ENCODE results near the gene MICALL1. TPM values are rescaled to one million over a fixed set of nuclear protein-coding genes. Genes with fewer than 3 reads are reported as not detected.

MICALL1 gene
- total and polyA plus RNA-seq, 8 donors, result 15.0 to 36.8 (median 24.8) TPM

- intact Hi-C loops (cut with DNase I), result loop anchor here in 1 of 2 donors (10.0 kb wide), 2 partner anchors 83 to 143 kb away; partner anchors contain the start of gene GALR3
- ATAC-seq, result no peak
- H3K36me3 ChIP-seq, result peaks cover 0 to 58% of the 10 kb centered on the region in 2 donors
Measured at GRCh38 chr22:37967637-37968451, 61.7 kb downstream of the MICALL1 start.

GRCh38 chr22:37968452-37969251, 62.6 kb downstream of the MICALL1 start:
- H3K36me3 ChIP-seq, result peaks cover 0 to 50% of the 10 kb centered on the region in 2 donors
- H3K4me3 ChIP-seq, result no peak overlapping the region
- no peak overlapping the region for H3K27ac ChIP-seq
- intact Hi-C loops (cut with DNase I), result loop anchor here in 1 of 2 donors (10.0 kb wide), 2 partner anchors 84 to 144 kb away; partner anchors contain the start of gene GALR3
- ATAC-seq (no peak), DNase-seq (peak in 1 of 4 donors; percentile 25)
- no peaks in the 10 kb centered on the region for H3K9me3 ChIP-seq
- TF ChIP-seq, protein P1, sequence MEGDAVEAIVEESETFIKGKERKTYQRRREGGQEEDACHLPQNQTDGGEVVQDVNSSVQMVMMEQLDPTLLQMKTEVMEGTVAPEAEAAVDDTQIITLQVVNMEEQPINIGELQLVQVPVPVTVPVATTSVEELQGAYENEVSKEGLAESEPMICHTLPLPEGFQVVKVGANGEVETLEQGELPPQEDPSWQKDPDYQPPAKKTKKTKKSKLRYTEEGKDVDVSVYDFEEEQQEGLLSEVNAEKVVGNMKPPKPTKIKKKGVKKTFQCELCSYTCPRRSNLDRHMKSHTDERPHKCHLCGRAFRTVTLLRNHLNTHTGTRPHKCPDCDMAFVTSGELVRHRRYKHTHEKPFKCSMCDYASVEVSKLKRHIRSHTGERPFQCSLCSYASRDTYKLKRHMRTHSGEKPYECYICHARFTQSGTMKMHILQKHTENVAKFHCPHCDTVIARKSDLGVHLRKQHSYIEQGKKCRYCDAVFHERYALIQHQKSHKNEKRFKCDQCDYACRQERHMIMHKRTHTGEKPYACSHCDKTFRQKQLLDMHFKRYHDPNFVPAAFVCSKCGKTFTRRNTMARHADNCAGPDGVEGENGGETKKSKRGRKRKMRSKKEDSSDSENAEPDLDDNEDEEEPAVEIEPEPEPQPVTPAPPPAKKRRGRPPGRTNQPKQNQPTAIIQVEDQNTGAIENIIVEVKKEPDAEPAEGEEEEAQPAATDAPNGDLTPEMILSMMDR (IDR thresholded peaks at IDR 0.05), result no peak
- peaks cover 0 to 3% of the 10 kb centered on the region in 2 donors for H3K4me1 ChIP-seq
- H3K27me3 ChIP-seq, result no peaks in the 10 kb centered on the region

More at GRCh38 chr22:37967637-37968451, 61.7 kb downstream of the MICALL1 start:
- TF ChIP-seq, protein P1 (IDR thresholded peaks at IDR 0.05), result no peak
- H3K9me3 ChIP-seq, result no peaks in the 10 kb centered on the region
- peaks cover 0 to 3% of the 10 kb centered on the region in 2 donors for H3K4me1 ChIP-seq
- DNase-seq, result peak in 1 of 4 donors; percentile 39
- no peak overlapping the region for H3K4me3 ChIP-seq
- no peaks in the 10 kb centered on the region for H3K27me3 ChIP-seq
- no peak overlapping the region for H3K27ac ChIP-seq

DNA sequence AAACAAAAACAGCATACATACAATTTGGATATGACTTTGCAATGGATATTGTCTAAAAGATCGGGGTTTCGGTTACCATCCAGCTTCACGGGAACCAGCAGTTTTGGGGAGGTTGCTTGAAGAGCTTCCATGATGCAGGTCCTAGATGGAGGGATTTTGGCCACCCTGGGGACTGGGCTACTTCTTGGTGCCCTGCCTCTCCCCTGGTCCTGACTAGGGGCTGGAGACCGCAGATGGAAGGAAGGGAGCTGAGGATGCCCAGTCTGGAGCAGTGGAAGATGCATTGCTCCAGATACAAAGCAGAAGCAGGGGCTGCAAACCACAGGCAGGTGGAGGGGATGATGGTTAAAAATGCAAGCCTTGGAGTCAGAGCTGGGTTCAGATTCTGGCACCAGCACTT, 64.8 kb downstream of the MICALL1 start:
- ATAC-seq (no peak), DNase-seq (no peak)
- Histone ChIP-seq H3K27me3 (no peaks in the 10 kb centered on the region), H3K4me1 (no peaks in the 10 kb centered on the region), H3K9me3 (no peaks in the 10 kb centered on the region), H3K4me3 (no peak overlapping the region), H3K36me3 (peaks cover 0 to 33% of the 10 kb centered on the region in 2 donors), H3K27ac (no peak overlapping the region)
- intact Hi-C loops (cut with DNase I), result no loop called here
- TF ChIP-seq, protein P1 (IDR thresholded peaks at IDR 0.05), result no peak

DNA sequence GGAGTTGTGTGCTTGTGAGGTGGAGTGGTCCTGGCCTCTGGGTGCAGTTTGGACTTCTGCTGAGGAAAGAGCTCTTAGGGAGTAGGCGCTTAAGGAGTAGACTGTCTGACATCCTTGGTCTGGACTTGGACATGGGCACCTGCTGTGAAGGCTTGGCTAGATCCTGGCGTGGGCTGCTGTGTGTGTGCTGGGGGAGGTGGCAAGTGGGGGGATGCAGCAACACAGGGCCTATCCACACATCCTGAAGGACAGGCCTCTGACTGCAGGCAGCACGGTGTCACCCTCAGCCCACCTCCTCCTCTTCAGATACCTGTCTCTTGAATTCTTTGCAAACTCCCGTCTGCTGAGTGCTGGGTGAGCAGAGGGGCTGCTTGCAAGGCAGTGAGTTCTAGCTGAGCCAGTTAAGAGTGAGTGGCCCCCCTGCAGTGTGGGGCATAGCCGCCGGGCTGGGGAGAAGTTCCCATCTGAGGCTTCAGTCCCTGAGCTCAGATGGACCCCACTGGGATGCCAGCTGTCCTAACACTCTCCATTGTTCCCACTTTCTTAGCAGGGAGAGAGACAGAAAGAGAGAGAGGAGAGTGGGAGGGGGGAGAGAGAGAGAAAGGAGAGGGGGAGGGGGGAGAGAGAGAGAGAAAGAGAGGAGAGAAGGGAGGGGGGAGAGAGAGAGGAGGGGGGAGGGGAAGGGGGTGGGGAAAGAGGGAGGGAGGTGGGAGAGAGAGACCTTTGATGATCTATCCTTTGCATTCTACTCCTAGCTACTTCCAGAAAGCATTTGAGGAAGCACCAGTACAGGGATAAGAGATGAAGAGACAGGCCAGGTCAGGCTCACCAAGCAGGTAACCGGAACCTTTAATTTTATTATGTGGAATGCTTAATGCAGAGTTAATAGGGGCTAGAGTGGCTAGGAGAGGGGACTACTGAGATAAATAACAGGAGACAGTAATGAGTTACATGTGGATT, 65.7 kb downstream of the MICALL1 start:
- no peaks in the 10 kb centered on the region for H3K4me1 ChIP-seq
- no peak overlapping the region for H3K4me3 ChIP-seq
- H3K27me3 ChIP-seq, result no peaks in the 10 kb centered on the region
- TF ChIP-seq, protein P1 (IDR thresholded peaks at IDR 0.05), result no peak
- H3K27ac ChIP-seq, result no peak overlapping the region
- no peak for ATAC-seq
- H3K9me3 ChIP-seq, result no peaks in the 10 kb centered on the region
- no peak for DNase-seq
- H3K36me3 ChIP-seq, result peaks cover 0 to 24% of the 10 kb centered on the region in 2 donors
- intact Hi-C loops (cut with DNase I), result no loop called here
